DMS79 treated with DMSO at 0.1 percent for 48 hours (cell line): ENCODE data around the gene NRIP2.

Experiments used
- DNase-seq: peaks from one replicate; lab custom pipeline; 2025; lab: John Stamatoyannopoulos, UW

The NRIP2 gene

DNA sequence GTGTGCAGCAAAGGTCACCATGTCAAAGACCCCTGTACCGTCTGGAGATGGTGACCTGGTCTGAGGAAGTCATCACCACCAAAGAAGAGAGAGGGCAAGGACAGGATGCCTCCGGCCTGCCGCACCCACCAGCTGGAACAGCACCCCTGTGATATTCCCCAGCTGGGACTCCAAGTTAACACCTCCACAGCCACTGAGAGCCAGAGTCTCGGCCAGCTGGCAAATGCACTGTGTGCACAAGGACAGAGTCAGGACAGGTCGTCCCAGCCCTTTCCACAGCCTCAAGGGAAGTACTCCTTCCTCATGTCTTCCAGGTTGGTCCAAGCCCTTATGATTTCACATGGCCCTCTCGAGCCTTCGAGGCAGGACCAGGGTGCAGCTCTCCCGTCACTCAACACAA is 59.4 kb downstream of the NRIP2 start:
- DNase-seq = no peak
